Fibroblast of skin of left biceps (primary cell): Measurements from ENCODE around the gene CD200.

Experiments used
- DNase-seq, 2 experiments: peaks; one replicate each; pipeline ENCODE4 v3.0.0-alpha.2; 2013; ENCODE audit warnings: low read depth in 2 of 2

CD200 gene

GRCh38 chr3:112331851-112332250 is 1.1 kb upstream of the CD200 start:
- no peak for DNase-seq

GRCh38 chr3:112333381-112334317 is 693 bp downstream of the CD200 start:
- DNase-seq, result no peak

- no peak for DNase-seq
These were observed 1.9 kb downstream of the CD200 start for GRCh38 chr3:112334691-112335433.

GRCh38 chr3:112335434-112335781 is 2.5 kb downstream of the CD200 start:
- no peak for DNase-seq

- no peak for DNase-seq
These were observed 5.2 kb downstream of the CD200 start for GRCh38 chr3:112338021-112338726.

GRCh38 chr3:112338727-112339056 is 5.7 kb downstream of the CD200 start:
- no peak for DNase-seq

GRCh38 chr3:112339134-112339533 is 6.2 kb downstream of the CD200 start:
- no peak for DNase-seq

- DNase-seq, result no peak
These were observed 6.7 kb downstream of the CD200 start for GRCh38 chr3:112339609-112340008.

- no peak for DNase-seq
These were observed 8.4 kb downstream of the CD200 start for GRCh38 chr3:112341386-112341785.

GRCh38 chr3:112345681-112346080 is 12.7 kb downstream of the CD200 start:
- no peak for DNase-seq

- no peak for DNase-seq
These were observed 13.7 kb downstream of the CD200 start for GRCh38 chr3:112346491-112347122.

- DNase-seq, result no peak
These were observed 16.0 kb downstream of the CD200 start for GRCh38 chr3:112348943-112349342.

- no peak for DNase-seq
These were observed 16.6 kb downstream of the CD200 start for GRCh38 chr3:112349557-112349956.

- no peak for DNase-seq
These were observed 17.3 kb downstream of the CD200 start for GRCh38 chr3:112350018-112350810.

- DNase-seq, result no peak
These were observed 18.1 kb downstream of the CD200 start for GRCh38 chr3:112351036-112351435.

GRCh38 chr3:112351823-112352222 is 18.9 kb downstream of the CD200 start:
- DNase-seq, result no peak

- DNase-seq, result no peak
These were observed 19.8 kb downstream of the CD200 start for GRCh38 chr3:112352720-112353119.

- no peak for DNase-seq
These were observed 20.4 kb downstream of the CD200 start for GRCh38 chr3:112353365-112353764.

- no peak for DNase-seq
These were observed 21.8 kb downstream of the CD200 start for GRCh38 chr3:112354642-112355306.

- DNase-seq, result no peak
These were observed 22.3 kb downstream of the CD200 start for GRCh38 chr3:112355307-112355687.
